ENCODE data around the gene ATP13A1.

ATP13A1 gene

GRCh38 chr19:19662871-19663255 lies 613 bp downstream of the ATP13A1 start:
- DNase-seq (ENCODE audit: low read depth in 2 of 2), result no peak

DNA sequence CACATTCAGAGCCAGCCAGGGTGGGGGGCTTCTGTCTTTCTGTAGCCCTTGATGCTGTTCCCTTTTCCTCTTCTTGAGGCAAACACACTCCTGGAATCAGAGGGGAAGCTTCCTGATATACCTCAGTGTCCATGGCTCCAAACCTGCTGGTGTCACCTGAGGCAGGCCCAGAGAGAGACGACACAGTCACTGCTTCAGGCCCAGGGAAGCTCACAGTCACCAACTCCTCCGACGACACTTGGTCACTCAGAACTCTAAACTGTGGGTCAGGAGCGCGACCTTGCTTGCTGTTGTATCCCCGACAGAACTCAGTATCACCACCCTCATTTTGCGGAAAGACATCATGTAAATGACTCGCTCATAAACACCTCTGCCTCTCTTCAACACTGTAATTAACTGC lies 1.1 kb downstream of the ATP13A1 start:
- DNase-seq (ENCODE audit: low read depth in 2 of 2), result no peak

- DNase-seq (ENCODE audit: low read depth in 2 of 2), result peak in 1 of 2 donors; percentile 21
Observed at GRCh38 chr19:19661675-19662251, 1.7 kb downstream of the ATP13A1 start.

DNA sequence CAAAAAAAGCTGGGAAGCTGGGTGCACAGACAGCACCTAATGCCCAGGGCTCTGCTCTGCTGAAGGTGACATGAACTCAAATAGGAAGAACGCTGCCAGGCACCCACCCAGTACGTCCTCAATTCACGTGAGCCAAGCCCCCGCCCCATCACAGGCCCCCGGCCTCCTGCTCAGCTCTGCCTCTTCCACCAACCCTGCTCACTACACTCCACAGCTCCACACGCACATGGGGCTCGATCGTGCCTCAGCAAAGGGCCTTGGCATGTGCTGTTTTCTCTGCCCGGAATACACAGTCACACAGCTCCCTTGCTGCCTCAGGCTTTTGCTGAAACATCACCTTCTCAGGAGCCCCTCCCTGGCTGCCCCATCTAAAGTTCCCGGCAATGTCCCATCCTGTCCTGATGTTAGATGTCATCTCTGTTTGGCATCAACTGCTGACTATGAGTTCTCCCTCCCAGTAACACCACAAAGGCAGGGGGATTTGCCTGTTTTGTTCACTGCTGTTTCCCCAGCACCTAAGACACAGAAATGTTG lies 2.3 kb downstream of the ATP13A1 start:
- DNase-seq (ENCODE audit: low read depth in 2 of 2), result no peak

DNA sequence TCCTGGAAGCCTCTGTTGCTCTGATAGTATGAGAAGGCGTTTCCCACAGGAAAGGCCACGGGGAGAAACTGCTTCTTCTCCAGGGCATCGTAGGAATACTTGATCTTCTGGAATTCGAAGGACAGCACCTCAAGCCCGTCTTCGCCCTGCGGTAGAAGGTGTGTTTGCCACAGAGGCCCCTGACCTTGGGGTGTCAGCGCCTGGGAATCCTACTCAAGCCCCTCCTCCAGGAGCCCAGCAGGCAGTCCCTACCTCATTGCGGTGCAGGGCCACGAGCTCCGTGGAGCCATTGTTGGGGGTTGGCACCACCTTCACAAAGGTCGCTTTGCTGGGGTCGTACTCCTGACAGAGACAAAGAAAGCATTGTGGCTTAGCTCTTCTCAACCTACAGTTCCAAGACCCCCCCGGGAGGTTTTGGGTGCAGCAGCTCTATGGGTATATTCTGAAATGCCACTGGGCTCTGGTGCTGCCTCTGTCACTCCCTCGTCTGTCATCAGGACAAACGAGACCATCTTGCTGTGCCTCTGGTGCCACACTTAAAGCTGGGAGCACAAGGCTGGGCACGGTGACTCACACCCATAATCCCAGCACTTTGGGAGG lies 3.7 kb downstream of the ATP13A1 start:
- no peak for DNase-seq (ENCODE audit: low read depth in 2 of 2)

- no peak for DNase-seq (ENCODE audit: low read depth in 2 of 2)
Observed at GRCh38 chr19:19657397-19657783, 6.1 kb downstream of the ATP13A1 start.

GRCh38 chr19:19656451-19657396 lies 6.8 kb downstream of the ATP13A1 start:
- no peak for DNase-seq (ENCODE audit: low read depth in 2 of 2)

DNA sequence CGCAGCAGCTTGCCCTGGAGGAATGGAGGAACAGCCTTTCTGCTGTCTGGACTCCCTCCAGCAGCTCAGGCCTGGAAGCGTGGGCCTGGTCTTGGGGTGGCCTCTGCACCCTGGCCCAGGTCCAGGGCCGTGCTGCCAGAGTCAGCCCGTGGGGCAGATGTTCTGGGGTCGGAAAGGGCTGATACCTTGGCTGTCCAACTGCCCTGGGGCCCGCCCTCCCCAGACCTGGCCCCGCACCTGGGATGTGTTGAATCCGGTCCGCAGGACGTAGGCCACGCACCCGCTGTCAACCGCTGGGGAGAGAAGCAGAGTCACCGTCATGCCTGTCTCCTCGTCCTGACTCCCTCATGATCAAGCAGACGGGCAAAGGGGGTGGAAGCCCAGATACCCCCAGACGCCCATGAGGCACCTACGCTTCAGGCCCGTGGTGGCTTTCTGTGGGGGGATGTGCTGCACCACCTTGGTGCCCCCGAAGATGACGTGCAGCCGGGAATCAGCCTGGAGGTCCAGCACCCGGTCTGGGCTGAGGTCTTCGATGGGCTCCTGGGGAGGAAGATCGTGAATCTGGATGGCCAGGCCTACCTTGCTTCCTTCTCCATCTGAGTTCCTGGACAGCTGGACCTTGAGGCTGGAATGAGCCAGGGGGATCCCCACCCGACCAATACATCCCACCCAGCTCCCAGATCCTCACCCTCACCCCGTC lies 7.7 kb downstream of the ATP13A1 start:
- no peak for DNase-seq (ENCODE audit: low read depth in 2 of 2)

GRCh38 chr19:19655051-19655594 lies 8.4 kb downstream of the ATP13A1 start:
- DNase-seq (ENCODE audit: low read depth in 2 of 2), result no peak

GRCh38 chr19:19654441-19654840 lies 9.0 kb downstream of the ATP13A1 start:
- DNase-seq (ENCODE audit: low read depth in 2 of 2), result no peak

GRCh38 chr19:19653597-19654147 lies 9.8 kb downstream of the ATP13A1 start:
- DNase-seq (ENCODE audit: low read depth in 2 of 2), result no peak

- no peak for DNase-seq (ENCODE audit: low read depth in 2 of 2)
Observed at GRCh38 chr19:19652482-19653295, 10.8 kb downstream of the ATP13A1 start.

DNA sequence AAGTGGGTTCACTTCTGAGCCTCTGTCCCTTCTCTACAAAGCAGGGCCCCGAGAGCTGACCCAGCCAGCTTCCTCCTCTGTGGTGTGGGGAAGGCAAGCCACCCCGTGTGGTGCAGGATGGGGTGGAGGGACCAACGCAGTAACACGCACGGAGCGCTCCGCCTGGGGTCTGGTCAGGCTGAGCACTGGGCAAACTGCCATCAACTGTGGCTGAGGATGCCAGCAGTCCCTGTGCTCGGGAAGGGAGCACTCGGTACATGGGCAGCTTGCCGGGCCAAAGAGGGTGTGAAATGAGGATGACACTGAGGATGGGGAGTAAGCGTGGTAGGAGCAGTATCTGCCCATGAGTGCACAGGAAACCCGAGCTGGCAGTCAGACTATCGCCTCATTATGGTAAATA lies 12.4 kb downstream of the ATP13A1 start:
- DNase-seq (ENCODE audit: low read depth in 2 of 2), result no peak

DNA sequence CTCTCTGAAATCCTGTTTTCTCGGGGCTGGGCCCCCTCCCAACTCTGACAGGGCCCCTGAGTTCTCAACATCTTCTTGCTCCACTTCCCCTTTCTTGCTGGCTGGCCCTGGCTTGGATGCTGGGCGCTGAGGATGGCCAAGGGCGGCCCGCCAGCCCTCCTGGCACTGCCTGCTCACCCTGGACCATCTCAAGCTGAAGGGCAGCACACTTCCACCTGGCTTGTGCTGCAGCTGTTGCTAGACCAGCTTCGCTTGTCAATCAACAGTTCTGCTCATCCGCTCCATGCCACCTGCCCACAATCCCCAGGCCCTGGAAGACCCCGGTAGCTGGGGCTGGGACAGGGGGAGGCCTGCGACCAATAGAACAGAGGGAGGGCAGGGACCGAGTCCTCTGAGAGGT lies 13.1 kb downstream of the ATP13A1 start:
- no peak for DNase-seq (ENCODE audit: low read depth in 2 of 2)

DNA sequence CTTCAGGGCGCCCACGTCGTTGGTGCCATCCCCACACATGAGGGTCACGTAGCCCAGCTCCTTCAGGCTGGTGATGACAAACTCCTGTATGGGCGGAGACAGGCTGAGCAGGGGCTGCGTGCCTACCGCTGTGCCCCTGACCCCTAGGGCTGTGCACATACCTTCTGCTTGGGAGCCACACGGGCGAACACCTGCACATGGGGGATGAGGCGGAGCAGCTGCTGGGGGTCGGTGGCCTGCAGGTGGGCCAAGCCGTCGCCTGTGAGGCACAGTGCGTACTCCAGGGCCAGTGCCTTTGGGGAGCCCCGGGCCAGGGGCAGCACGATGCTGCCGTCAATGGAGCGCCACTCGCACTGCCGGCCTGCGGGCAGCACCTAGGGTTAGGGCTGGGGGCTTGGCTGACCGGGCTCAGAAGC lies 13.9 kb downstream of the ATP13A1 start:
- DNase-seq (ENCODE audit: low read depth in 2 of 2), result no peak

GRCh38 chr19:19649155-19649554 lies 14.3 kb downstream of the ATP13A1 start:
- no peak for DNase-seq (ENCODE audit: low read depth in 2 of 2)

DNA sequence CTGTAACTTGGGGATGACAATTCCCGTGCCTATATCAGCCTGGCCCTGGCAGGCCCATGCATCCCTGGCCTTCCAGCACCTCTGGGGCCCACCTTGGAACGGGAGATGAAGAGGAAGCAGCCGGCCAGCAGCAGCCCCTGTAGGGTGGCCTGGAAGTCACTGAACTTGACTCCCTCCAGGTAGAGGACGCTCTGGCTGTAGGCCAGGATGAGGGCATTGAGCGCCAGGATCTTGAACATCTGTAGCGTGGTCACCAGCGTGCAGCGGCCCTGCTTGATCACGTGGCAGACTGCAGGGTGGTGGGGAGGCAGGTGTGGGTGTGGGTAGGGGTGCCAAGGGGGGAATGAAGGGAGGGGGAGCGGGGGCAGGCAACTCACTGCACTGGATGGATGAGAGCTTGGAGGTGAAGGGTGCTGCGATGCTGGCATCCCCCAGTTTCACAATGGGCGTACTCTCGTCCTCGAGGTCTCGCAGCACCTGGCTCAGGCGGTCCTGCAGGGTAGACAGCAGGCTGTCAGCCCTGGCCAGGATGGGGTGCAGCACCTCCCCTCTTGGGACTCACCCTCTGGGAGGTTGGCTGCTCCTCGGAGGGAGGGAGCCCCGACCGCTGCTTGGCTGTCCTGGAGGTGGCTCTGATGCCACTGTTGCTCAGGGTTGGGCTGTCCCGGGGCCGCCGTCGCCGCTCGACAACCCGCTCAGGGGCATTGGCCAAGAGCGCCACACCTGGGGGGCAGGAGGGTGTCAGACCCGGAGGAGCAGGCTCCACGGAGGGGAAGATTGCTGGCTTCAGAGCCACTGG lies 16.2 kb downstream of the ATP13A1 start:
- DNase-seq (ENCODE audit: low read depth in 2 of 2), result no peak

DNA sequence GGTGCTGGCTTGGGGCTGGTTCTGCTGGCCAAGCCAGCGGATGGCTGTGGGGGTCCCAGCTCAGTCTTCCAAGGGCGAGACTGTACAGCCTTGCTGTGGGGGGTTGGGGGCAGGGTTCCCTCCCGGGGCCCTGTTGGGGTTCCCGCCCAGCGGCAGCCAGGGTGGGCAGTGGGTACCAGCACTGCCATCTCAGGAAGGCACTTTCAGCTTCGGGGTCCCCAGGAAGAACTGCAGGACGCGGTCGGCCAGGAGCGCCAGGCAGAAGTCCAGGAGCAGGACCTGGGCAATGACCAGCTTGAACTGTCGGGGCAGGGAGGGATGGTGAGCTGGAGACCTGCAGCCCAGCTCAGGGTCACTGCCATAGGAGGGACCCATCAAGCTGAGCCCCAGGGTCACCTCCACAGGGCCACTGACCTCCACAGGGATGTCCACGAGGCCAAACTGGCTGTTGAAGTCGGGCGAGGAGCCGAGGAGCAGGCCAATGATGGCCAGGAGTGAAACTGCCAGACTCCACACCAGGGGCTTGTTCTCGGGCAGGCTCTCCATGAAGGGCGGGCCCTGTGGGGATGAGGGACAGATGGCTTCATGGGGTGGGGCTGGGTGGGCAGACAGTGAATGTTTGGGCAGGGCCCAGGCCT lies 18.1 kb downstream of the ATP13A1 start:
- DNase-seq (ENCODE audit: low read depth in 2 of 2), result no peak

DNA sequence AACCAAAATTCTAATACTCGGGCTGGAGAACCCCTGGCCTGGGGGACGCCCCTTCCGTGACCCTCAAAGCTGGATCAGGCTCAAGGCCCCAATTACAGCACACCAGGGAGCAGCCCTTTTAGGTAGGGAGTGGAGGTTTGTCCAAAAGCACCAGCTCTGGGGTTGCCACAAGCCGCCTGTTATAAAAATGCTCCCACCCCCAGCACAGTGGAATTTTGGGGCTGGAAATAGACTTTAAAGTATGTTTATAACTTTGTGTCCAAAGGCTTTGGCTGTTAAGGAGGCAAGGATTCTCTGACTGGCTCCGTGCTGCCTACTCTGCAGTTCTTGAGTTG lies 19.5 kb downstream of the ATP13A1 start:
- no peak for DNase-seq (ENCODE audit: low read depth in 2 of 2)
